GM21619 (cell line): ENCODE data around the gene CREBBP.
"Not testable (repeated sequence)": the region's sequence is repeated elsewhere in the genome, so short reads cannot be mapped to it uniquely, and the experiment has no call there.

Experiments
- ATAC-seq: cut with Tn5 transposase; IDR thresholded peaks from one replicate; pipeline ENCODE4 v1.9.1; 2021; ENCODE audit not compliant: unreplicated experiment

Gene CREBBP

GRCh38 chr16:3717235-3718018 lies 163.1 kb downstream of the CREBBP start, which contains the start of gene TRAP1:
TRAP1 (minus strand) TSS chr16:3717524; CDS start chr16:3717508, 16 bp downstream.
- ATAC-seq: peak; percentile 80

DNA sequence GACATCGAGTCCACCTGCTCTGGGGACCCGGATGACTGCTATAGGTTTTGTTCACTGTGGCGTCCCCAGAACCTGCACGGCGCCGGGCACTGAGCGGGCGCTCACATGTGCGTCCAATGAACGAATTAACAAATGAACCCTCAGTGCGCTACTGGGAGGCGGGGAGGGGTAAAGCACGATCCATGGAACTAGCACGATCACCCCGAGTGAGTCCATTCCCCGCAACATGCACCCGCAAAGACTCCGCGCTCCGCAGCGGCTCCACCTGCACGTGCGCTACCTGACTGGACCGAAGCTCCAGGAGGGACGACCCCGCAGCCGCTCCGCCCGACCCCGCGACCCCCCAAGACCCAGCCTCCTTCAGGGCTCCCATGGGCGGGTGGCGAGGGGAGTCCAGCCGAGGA lies 163.7 kb downstream of the CREBBP start:
- ATAC-seq: peak; percentile 21

DNA sequence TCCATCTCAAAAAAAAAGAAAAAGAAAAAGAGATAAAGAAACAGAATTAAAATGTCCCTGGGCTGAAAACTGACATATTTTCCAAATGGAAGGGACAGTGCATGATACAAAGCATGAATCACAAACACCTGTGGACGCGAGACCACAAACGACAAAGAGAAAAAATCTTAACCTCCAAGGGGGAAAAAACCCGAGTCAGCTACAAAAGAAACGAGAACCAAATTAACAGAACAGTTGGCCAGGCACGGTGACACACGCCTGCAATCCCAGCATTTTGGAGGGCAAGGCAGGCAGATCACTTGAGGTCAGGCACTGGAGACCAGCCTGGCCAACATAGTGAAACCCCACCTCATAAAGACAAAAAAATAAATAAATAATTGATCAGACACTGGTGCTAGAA lies 165.1 kb downstream of the CREBBP start:
- no peak for ATAC-seq

DNA sequence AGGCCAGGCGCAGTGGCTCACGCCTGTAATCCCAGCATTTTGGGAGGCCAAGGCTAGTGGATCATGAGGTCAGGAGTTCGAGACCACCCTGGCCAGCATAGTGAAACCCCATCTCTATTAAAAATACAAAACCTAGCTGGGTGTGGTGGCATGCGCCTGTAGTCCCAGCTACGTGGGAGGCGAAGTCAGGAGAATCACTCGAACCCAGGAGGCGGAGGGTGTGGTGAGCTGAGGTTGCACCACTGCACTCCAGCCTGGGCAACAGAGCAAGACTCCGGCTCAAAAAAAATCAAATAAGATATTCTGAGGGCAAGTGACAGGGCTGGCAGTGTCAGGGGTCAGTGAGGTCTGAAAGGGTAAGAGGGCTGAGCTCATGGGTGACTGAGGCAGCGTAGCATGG lies 166.1 kb downstream of the CREBBP start:
- ATAC-seq: not testable (repeated sequence)

- ATAC-seq: no peak
Measured at GRCh38 chr16:3713587-3714242, 166.8 kb downstream of the CREBBP start.

GRCh38 chr16:3712861-3713372 lies 167.6 kb downstream of the CREBBP start:
- ATAC-seq: no peak

- ATAC-seq: no peak
Measured at GRCh38 chr16:3706253-3707012, 174.1 kb downstream of the CREBBP start.

- ATAC-seq: no peak
Measured at GRCh38 chr16:3702082-3702481, 178.4 kb downstream of the CREBBP start.

GRCh38 chr16:3701531-3701930 lies 179.0 kb downstream of the CREBBP start:
- no peak for ATAC-seq

- ATAC-seq: no peak
Measured at GRCh38 chr16:3698941-3699340, 181.6 kb downstream of the CREBBP start.

DNA sequence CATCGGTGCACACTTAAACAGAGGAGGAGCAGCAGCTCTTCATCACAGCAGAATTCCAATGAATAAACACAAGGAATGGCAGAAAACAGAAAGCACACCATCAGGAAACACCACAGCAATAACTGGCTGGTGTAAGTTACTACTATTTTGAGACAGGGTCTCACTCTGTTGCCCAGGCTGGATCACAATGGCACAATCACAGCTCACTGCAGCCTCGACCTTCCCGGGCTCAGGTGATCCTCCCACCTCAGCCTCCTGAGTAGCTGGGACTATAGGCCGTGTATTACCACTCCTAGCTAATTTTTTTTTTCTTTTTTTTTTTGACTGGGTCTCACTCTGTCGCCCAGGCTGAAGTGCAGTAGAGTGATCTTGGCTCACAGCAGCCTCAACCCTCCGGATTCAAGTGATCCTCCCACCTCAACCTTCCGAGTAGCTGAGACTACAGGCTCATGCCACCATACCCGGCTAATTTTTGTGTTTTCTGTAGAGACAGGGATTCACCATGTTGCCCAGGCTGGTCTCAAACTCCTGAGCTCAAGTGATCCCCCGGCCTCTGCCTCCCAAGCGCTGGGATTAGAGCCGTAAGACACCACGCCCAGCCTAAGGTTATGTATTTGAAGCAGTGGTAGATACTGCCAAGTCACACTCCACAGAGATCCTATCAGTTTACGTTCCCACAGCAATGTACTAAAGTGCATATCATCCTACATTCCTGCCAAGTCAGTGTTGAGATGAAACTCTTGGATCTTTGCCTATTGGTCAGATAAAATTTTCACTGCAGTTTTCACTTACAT lies 183.9 kb downstream of the CREBBP start:
- no peak for ATAC-seq

GRCh38 chr16:3695610-3696369 lies 184.7 kb downstream of the CREBBP start:
- no peak for ATAC-seq

DNA sequence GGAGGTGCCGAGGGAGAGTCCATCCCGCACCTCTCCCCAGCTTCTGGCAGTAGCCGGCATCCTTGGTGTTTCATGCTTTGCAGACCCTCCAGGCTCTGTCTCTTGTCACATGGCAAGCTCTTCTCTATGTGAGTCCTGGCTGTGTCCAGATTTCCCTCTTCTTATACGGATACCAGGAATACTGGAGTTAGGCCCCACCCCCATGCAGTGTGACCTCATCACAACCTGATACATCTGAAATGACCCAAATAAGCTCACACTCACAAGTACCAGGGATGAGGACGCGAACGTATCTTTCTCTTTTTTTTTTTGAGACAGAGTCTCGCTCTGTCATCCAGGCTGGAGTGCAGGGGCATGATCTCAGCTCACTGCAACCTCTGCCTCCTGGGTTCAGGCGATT lies 186.5 kb downstream of the CREBBP start:
- no peak for ATAC-seq

DNA sequence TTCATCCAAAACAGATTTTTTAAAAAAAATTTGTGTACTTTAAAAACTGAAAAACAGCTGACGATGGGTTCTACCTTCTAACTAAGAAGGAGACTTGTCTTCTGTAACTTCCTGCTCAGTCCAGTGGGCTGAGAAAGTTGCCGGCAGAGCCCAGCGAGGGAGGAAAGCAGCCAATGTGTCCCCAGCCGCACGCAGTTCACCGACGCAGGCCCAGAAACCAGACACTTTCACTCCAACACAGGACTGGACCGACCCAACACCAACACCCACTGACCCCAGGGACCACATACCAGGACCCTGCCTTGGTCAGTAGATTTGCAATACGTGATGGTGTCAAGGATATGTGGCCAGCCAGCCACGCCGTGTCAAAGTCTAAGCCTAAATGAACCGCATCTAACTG lies 188.8 kb downstream of the CREBBP start:
- no peak for ATAC-seq

DNA sequence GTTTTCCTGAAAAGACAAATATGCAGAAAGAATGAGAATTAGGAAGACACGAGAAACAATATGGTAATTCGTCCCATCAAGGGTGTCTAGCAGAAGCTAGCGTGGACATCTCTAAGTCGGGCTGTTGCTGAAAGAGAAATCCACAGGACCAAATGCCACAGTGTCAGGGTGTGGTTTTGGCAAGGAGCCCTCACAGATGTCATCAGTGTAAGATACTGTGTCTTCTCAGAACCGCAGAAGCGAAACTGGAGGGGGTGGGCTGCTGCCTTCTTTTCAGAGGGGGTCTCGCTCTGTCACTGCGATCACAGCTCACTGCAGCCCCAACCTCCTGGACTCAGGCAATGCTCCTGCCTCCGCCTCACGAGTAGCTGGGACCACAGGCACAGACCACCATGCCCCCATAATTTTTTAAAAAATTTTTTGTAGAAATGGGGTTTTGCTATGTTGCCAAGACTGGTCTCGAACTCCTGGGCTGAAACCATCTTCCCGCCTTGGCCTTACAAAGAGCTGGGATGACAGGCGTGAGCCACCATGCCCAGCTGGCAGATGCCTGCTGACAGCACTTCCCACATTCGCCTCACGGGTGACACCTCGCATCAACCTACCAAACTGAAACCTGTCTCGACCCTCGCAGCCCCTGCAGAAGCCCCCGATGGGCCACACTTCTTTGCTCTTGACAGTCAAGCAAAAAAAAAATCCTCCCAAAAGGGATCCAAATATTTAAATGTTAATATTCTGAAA lies 189.4 kb downstream of the CREBBP start:
- ATAC-seq: no peak

DNA sequence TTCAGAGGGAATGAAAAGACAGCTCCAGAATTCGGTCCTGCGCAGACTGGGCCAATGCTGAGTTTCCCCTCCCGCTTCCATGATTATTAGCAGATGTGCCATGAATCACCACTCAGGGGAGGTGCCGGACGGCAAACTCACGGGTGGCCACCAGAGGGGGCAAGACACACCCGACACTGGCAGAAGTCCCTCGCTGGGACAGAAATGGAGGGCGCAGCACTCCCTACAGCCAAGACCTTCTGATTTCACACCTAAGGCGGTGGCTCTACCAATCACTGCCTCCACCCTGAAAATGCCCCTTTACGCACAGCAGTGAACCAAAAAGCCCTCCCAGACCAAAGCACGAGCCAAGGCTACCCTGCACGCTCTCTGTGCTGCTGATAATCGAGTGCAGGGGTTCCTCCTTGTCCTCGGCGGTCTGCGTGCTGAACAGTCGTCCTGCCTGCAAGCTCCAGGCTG lies 190.0 kb downstream of the CREBBP start:
- ATAC-seq: peak; percentile 62

GRCh38 chr16:3689731-3690130 lies 190.8 kb downstream of the CREBBP start:
- ATAC-seq: no peak

DNA sequence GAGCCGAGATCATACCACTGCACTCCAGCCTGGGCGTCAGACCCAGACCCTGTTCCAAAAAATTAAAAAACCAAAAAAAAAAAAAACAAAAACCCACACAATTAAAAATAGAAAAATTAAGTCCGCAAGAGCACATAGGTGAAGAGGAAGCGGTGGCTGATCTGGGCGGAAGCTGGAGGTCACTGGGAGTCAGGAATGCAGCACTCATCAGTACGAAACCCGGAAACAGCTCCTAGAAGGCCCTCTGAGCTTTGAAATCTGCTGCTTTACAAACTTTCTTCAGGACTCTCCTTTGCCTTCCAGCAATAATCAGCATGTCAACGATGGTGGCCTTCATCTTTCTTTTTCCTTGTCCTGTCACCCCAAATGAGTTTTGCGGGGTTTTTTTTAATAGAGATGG lies 192.7 kb downstream of the CREBBP start:
- no peak for ATAC-seq

- no peak for ATAC-seq
Measured at GRCh38 chr16:3687021-3687420, 193.5 kb downstream of the CREBBP start.
